Measurements from ENCODE around the gene PLA2G4E.

Gene PLA2G4E

GRCh38 chr15:41984622-41985021 is 36.2 kb downstream of the PLA2G4E start:
- Mint-ChIP-seq H3K4me3 (no peak overlapping the region), H3K27me3 (no peaks in the 10 kb centered on the region), H3K27ac (no peak overlapping the region), H3K36me3 (ENCODE audit: low read depth) (no peaks in the 10 kb centered on the region), H3K4me1 (ENCODE audit: low read depth) (peaks cover 9% of the 10 kb centered on the region), H3K9me3 (no peaks in the 10 kb centered on the region)
- DNase-seq: no peak

GRCh38 chr15:41983621-41984571 is 36.9 kb downstream of the PLA2G4E start:
- no peaks in the 10 kb centered on the region for H3K9me3 Mint-ChIP-seq
- H3K27me3 Mint-ChIP-seq: no peaks in the 10 kb centered on the region
- H3K4me3 Mint-ChIP-seq: no peak overlapping the region
- no peaks in the 10 kb centered on the region for H3K36me3 Mint-ChIP-seq (ENCODE audit: low read depth)
- DNase-seq: no peak
- H3K27ac Mint-ChIP-seq: no peak overlapping the region
- H3K4me1 Mint-ChIP-seq (ENCODE audit: low read depth): peaks cover 9% of the 10 kb centered on the region

- H3K4me3 Mint-ChIP-seq: no peak overlapping the region
- no peaks in the 10 kb centered on the region for H3K9me3 Mint-ChIP-seq
- H3K27ac Mint-ChIP-seq: no peak overlapping the region
- no peaks in the 10 kb centered on the region for H3K27me3 Mint-ChIP-seq
- no peak for DNase-seq
- H3K4me1 Mint-ChIP-seq (ENCODE audit: low read depth): peaks cover 9% of the 10 kb centered on the region
- H3K36me3 Mint-ChIP-seq (ENCODE audit: low read depth): no peaks in the 10 kb centered on the region
Measured at GRCh38 chr15:41983221-41983620, 37.6 kb downstream of the PLA2G4E start.

GRCh38 chr15:41982133-41982930 is 38.5 kb downstream of the PLA2G4E start:
- peaks cover 9% of the 10 kb centered on the region for H3K4me1 Mint-ChIP-seq (ENCODE audit: low read depth)
- DNase-seq: no peak
- no peak overlapping the region for H3K4me3 Mint-ChIP-seq
- no peak overlapping the region for H3K27ac Mint-ChIP-seq
- no peaks in the 10 kb centered on the region for H3K9me3 Mint-ChIP-seq
- no peaks in the 10 kb centered on the region for H3K36me3 Mint-ChIP-seq (ENCODE audit: low read depth)
- H3K27me3 Mint-ChIP-seq: peaks cover 1% of the 10 kb centered on the region

- no peak overlapping the region for H3K4me3 Mint-ChIP-seq
- no peak overlapping the region for H3K27ac Mint-ChIP-seq
Measured at GRCh38 chr15:41981371-41982132, 39.3 kb downstream of the PLA2G4E start.

GRCh38 chr15:41980654-41981323 is 40.1 kb downstream of the PLA2G4E start:
- no peak overlapping the region for H3K4me3 Mint-ChIP-seq
- H3K36me3 Mint-ChIP-seq (ENCODE audit: low read depth): no peaks in the 10 kb centered on the region
- peaks cover 7% of the 10 kb centered on the region for H3K27me3 Mint-ChIP-seq
- H3K27ac Mint-ChIP-seq: no peak overlapping the region
- no peak for DNase-seq
- no peaks in the 10 kb centered on the region for H3K9me3 Mint-ChIP-seq
- H3K4me1 Mint-ChIP-seq (ENCODE audit: low read depth): peaks cover 9% of the 10 kb centered on the region

More at GRCh38 chr15:41981371-41982132, 39.3 kb downstream of the PLA2G4E start:
- H3K36me3 Mint-ChIP-seq (ENCODE audit: low read depth): no peaks in the 10 kb centered on the region
- H3K27me3 Mint-ChIP-seq: peaks cover 6% of the 10 kb centered on the region
- peaks cover 9% of the 10 kb centered on the region for H3K4me1 Mint-ChIP-seq (ENCODE audit: low read depth)
- H3K9me3 Mint-ChIP-seq: no peaks in the 10 kb centered on the region
- DNase-seq: no peak

- no peak overlapping the region for H3K4me3 Mint-ChIP-seq
- H3K4me1 Mint-ChIP-seq (ENCODE audit: low read depth): peaks cover 9% of the 10 kb centered on the region
- no peak for DNase-seq
- H3K27ac Mint-ChIP-seq: no peak overlapping the region
- no peaks in the 10 kb centered on the region for H3K9me3 Mint-ChIP-seq
- peaks cover 10% of the 10 kb centered on the region for H3K27me3 Mint-ChIP-seq
- no peaks in the 10 kb centered on the region for H3K36me3 Mint-ChIP-seq (ENCODE audit: low read depth)
Measured at GRCh38 chr15:41979493-41980266, 41.2 kb downstream of the PLA2G4E start.

- DNase-seq: no peak
- H3K27ac Mint-ChIP-seq: no peak overlapping the region
Measured at GRCh38 chr15:41978534-41978933, 42.3 kb downstream of the PLA2G4E start.

GRCh38 chr15:41977757-41978383 is 43.0 kb downstream of the PLA2G4E start:
- Mint-ChIP-seq H3K36me3 (ENCODE audit: low read depth) (no peaks in the 10 kb centered on the region), H3K27ac (no peak overlapping the region), H3K4me3 (no peak overlapping the region), H3K4me1 (ENCODE audit: low read depth) (peaks cover 21% of the 10 kb centered on the region), H3K27me3 (peaks cover 10% of the 10 kb centered on the region), H3K9me3 (no peaks in the 10 kb centered on the region)
- no peak for DNase-seq

More at GRCh38 chr15:41978534-41978933, 42.3 kb downstream of the PLA2G4E start:
- Mint-ChIP-seq H3K4me3 (no peak overlapping the region), H3K27me3 (peaks cover 10% of the 10 kb centered on the region), H3K36me3 (ENCODE audit: low read depth) (no peaks in the 10 kb centered on the region), H3K4me1 (ENCODE audit: low read depth) (peaks cover 15% of the 10 kb centered on the region), H3K9me3 (no peaks in the 10 kb centered on the region)

GRCh38 chr15:41975669-41976068 is 45.2 kb downstream of the PLA2G4E start:
- H3K27ac Mint-ChIP-seq: no peak overlapping the region
- H3K9me3 Mint-ChIP-seq: no peaks in the 10 kb centered on the region
- no peak overlapping the region for H3K4me3 Mint-ChIP-seq
- H3K27me3 Mint-ChIP-seq: peaks cover 10% of the 10 kb centered on the region
- peaks cover 25% of the 10 kb centered on the region for H3K4me1 Mint-ChIP-seq (ENCODE audit: low read depth)
- no peak for DNase-seq
- H3K36me3 Mint-ChIP-seq (ENCODE audit: low read depth): peaks cover 8% of the 10 kb centered on the region

- no peak overlapping the region for H3K4me3 Mint-ChIP-seq
- DNase-seq: no peak
- peaks cover 10% of the 10 kb centered on the region for H3K27me3 Mint-ChIP-seq
- H3K27ac Mint-ChIP-seq: no peak overlapping the region
- H3K4me1 Mint-ChIP-seq (ENCODE audit: low read depth): peaks cover 38% of the 10 kb centered on the region
- peaks cover 15% of the 10 kb centered on the region for H3K36me3 Mint-ChIP-seq (ENCODE audit: low read depth)
- no peaks in the 10 kb centered on the region for H3K9me3 Mint-ChIP-seq
Measured at GRCh38 chr15:41974041-41974440, 46.8 kb downstream of the PLA2G4E start.

GRCh38 chr15:41972253-41973242 is 48.3 kb downstream of the PLA2G4E start, which contains the start of gene EHD4:
EHD4 (minus strand) TSS chr15:41972557; CDS start chr15:41972494, 63 bp downstream.
- Mint-ChIP-seq H3K4me3 (peak within 1 kb of the TSS; percentile 88), H3K27me3 (peaks cover 10% of the 10 kb centered on the region), H3K9me3 (no peaks in the 10 kb centered on the region), H3K4me1 (ENCODE audit: low read depth) (peaks cover 51% of the 10 kb centered on the region), H3K27ac (peak within 1 kb of the TSS; percentile 98), H3K36me3 (ENCODE audit: low read depth) (peaks cover 24% of the 10 kb centered on the region)
- peak; percentile 94 for DNase-seq
